Eye (tissue), 1 donor: Measurements from ENCODE around the gene RAPGEF4.

ENCODE experiments used
- DNase-seq: peaks from one replicate; pipeline ENCODE4 v3.0.0-alpha.2; 2015

Gene RAPGEF4

GRCh38 chr2:172912266-172912665 lies 176.6 kb downstream of the RAPGEF4 start:
- no peak for DNase-seq

GRCh38 chr2:172914341-172915008 lies 178.8 kb downstream of the RAPGEF4 start:
- no peak for DNase-seq

- DNase-seq = no peak
These were observed 182.1 kb downstream of the RAPGEF4 start for GRCh38 chr2:172917716-172918115.

GRCh38 chr2:172919732-172920131 lies 184.1 kb downstream of the RAPGEF4 start:
- no peak for DNase-seq

- DNase-seq = no peak
These were observed 186.0 kb downstream of the RAPGEF4 start for GRCh38 chr2:172921532-172922236.

GRCh38 chr2:172922306-172922705 lies 186.7 kb downstream of the RAPGEF4 start:
- DNase-seq = no peak

GRCh38 chr2:172922815-172923214 lies 187.2 kb downstream of the RAPGEF4 start:
- no peak for DNase-seq

- DNase-seq = no peak
These were observed 188.5 kb downstream of the RAPGEF4 start for GRCh38 chr2:172924097-172924660.

GRCh38 chr2:172925600-172925999 lies 190.0 kb downstream of the RAPGEF4 start:
- DNase-seq = no peak

GRCh38 chr2:172926785-172927640 lies 191.4 kb downstream of the RAPGEF4 start:
- no peak for DNase-seq

GRCh38 chr2:172927641-172928357 lies 192.2 kb downstream of the RAPGEF4 start:
- peak; percentile 32 for DNase-seq

- peak; percentile 71 for DNase-seq
These were observed 193.1 kb downstream of the RAPGEF4 start for GRCh38 chr2:172928756-172929155.

- DNase-seq = no peak
These were observed 194.0 kb downstream of the RAPGEF4 start for GRCh38 chr2:172929644-172930043.

- peak; percentile 24 for DNase-seq
These were observed 195.2 kb downstream of the RAPGEF4 start for GRCh38 chr2:172930871-172931255.

- DNase-seq = peak; percentile 54
These were observed 195.7 kb downstream of the RAPGEF4 start for GRCh38 chr2:172931256-172931894.

- DNase-seq = peak; percentile 91
These were observed 196.4 kb downstream of the RAPGEF4 start for GRCh38 chr2:172931918-172932520.

GRCh38 chr2:172937884-172938712 lies 202.5 kb downstream of the RAPGEF4 start:
- no peak for DNase-seq

GRCh38 chr2:172938713-172939375 lies 203.2 kb downstream of the RAPGEF4 start:
- no peak for DNase-seq

- DNase-seq = no peak
These were observed 207.9 kb downstream of the RAPGEF4 start for GRCh38 chr2:172943539-172943938.
